Middle frontal gyrus (tissue), 1 donor: ENCODE results near the gene ZSCAN5C.
"Not testable (repeated sequence)": the region's sequence is repeated elsewhere in the genome, so short reads cannot be mapped to it uniquely, and the experiment has no call there.

Experiments used
- DNase-seq: peaks from one replicate; pipeline ENCODE4 v3.0.0-alpha.2; 2015; ENCODE audit warnings: low spot score; ENCODE audit errors: extremely low spot score

Gene ZSCAN5C

GRCh38 chr19:56193981-56194640 is 8.0 kb upstream of the ZSCAN5C start:
- no peak for DNase-seq

- not testable (repeated sequence) for DNase-seq
Measured at GRCh38 chr19:56197646-56198045, 4.4 kb upstream of the ZSCAN5C start, which contains the start of gene ZSCAN5B. ZSCAN5B (minus strand) TSS chr19:56197783; CDS start chr19:56193052, 4,731 bp downstream.

- DNase-seq, result no peak
Measured at GRCh38 chr19:56199687-56200086, 2.4 kb upstream of the ZSCAN5C start.

GRCh38 chr19:56207581-56207980 is 5.5 kb downstream of the ZSCAN5C start:
- not testable (repeated sequence) for DNase-seq

- no peak for DNase-seq
Measured at GRCh38 chr19:56209091-56209490, 7.0 kb downstream of the ZSCAN5C start.

- not testable (repeated sequence) for DNase-seq
Measured at GRCh38 chr19:56210036-56210435, 8.0 kb downstream of the ZSCAN5C start.

- DNase-seq, result no peak
Measured at GRCh38 chr19:56211718-56212117, 9.6 kb downstream of the ZSCAN5C start.

GRCh38 chr19:56217039-56217949 is 15.2 kb downstream of the ZSCAN5C start:
- DNase-seq, result no peak

GRCh38 chr19:56218961-56219360 is 16.9 kb downstream of the ZSCAN5C start:
- DNase-seq, result no peak

- not testable (repeated sequence) for DNase-seq
Measured at GRCh38 chr19:56221442-56221841, 19.4 kb downstream of the ZSCAN5C start.

GRCh38 chr19:56221851-56222250 is 19.8 kb downstream of the ZSCAN5C start:
- no peak for DNase-seq

GRCh38 chr19:56222901-56223300 is 20.8 kb downstream of the ZSCAN5C start:
- DNase-seq, result no peak

- DNase-seq, result no peak
Measured at GRCh38 chr19:56223481-56223880, 21.4 kb downstream of the ZSCAN5C start.

GRCh38 chr19:56245121-56245740 is 43.2 kb downstream of the ZSCAN5C start:
- DNase-seq, result no peak

- DNase-seq, result not testable (repeated sequence)
Measured at GRCh38 chr19:56245764-56246163, 43.7 kb downstream of the ZSCAN5C start.

- not testable (repeated sequence) for DNase-seq
Measured at GRCh38 chr19:56248736-56249338, 46.8 kb downstream of the ZSCAN5C start.

- no peak for DNase-seq
Measured at GRCh38 chr19:56252699-56253422, 50.8 kb downstream of the ZSCAN5C start.

GRCh38 chr19:56253737-56254136 is 51.7 kb downstream of the ZSCAN5C start:
- DNase-seq, result no peak

- DNase-seq, result no peak
Measured at GRCh38 chr19:56258272-56258671, 56.2 kb downstream of the ZSCAN5C start.
